Measurements from ENCODE around the gene ALPL. TPM values are rescaled to one million over a fixed set of nuclear protein-coding genes. Genes with fewer than 3 reads are reported as not detected.

ALPL gene
- total and polyA plus RNA-seq, 10 of the 15 experiments (the other 5 are each of a cell fraction or from before 2014, with no cell fraction given), result 0.07 to 0.59 (median 0.31) TPM; not detected in 2

- Histone ChIP-seq H3K4me2 (ENCODE audit: control insufficient read depth, insufficient read depth) (no peak overlapping the region), H3K27ac (ENCODE audit: control insufficient read depth, insufficient read depth) (no peak overlapping the region), H2AFZ (ENCODE audit: control insufficient read depth, low read depth, low read length) (no peak overlapping the region), H3K27me3 (replicated peaks in 1 of 2; ENCODE audit: control insufficient read depth in 2 of 2, insufficient read depth in 2 of 2, low read length in 1 of 2) (peaks cover 0 to 3% of the 10 kb centered on the region in 2 experiments; a peak in 1 of 4 replicates), H3K4me1 (ENCODE audit: control insufficient read depth, insufficient read depth, low read length) (no peaks in the 10 kb centered on the region), H3K9ac (ENCODE audit: control insufficient read depth, insufficient read depth, low read length) (no peak overlapping the region), H3K36me3 (ENCODE audit: control insufficient read depth in 2 of 2, insufficient read depth in 2 of 2, low read length in 1 of 2) (no peaks in the 10 kb centered on the region), H4K20me1 (ENCODE audit: control insufficient read depth, insufficient read depth) (no peaks in the 10 kb centered on the region), H3K4me3 (no peak overlapping the region), H3K9me3 (replicated peaks; ENCODE audit: control insufficient read depth, insufficient read depth, low read length) (no peaks in the 10 kb centered on the region), H3K79me2 (ENCODE audit: control insufficient read depth, insufficient read depth, low read length) (no peaks in the 10 kb centered on the region)
- DNase-seq (ENCODE audit: low read depth, low spot score) (no peak), FAIRE-seq (no peak), ATAC-seq (no peak)
- RAD21 ChIA-PET (ENCODE audit: unreplicated experiment), result no interaction called here
- intact Hi-C loops (cut with micrococcal nuclease; ENCODE audit: unreplicated experiment), result loop anchor here (5.0 kb wide), 1 partner anchor 75 kb away; no protein-coding TSS in a partner anchor
- 25% methylated on average over 21 of the region's 24 CpGs for WGBS (ENCODE audit: insufficient coverage, insufficient replicate concordance, low lambda C conversion rate, missing lambda C conversion rate)
- POLR2A ChIA-PET, result no interaction called here
- in situ Hi-C loops (cut with MboI), result no loop called here
- BruUV-seq (replicated peaks), result no TSS peak
- SMC1A ChIA-PET (ENCODE audit: uncharacterized antibody, unreplicated experiment), result no interaction called here
- CTCF ChIA-PET, result no interaction called here
- TF ChIP-seq ATF2 (IDR thresholded peaks at IDR 0.05; ENCODE audit: low read length) (no peak), SMC3 (IDR thresholded peaks at IDR 0.05; ENCODE audit: borderline replicate concordance, low read length) (no peak), ZBTB40 (IDR thresholded peaks at IDR 0.05; ENCODE audit: borderline replicate concordance) (no peak), SP1 (IDR thresholded peaks at IDR 0.05; ENCODE audit: low read depth, low read length) (no peak), PAX8 (IDR thresholded peaks at IDR 0.05) (no peak), RELB (IDR thresholded peaks at IDR 0.05; ENCODE audit: low read depth) (no peak), TCF3 (IDR thresholded peaks at IDR 0.05; ENCODE audit: borderline replicate concordance, insufficient read depth, low read depth, low read length) (no peak), SMARCA5 (IDR thresholded peaks at IDR 0.05) (no peak), TCF7 (IDR thresholded peaks at IDR 0.05; ENCODE audit: borderline replicate concordance) (no peak), MLLT1 (IDR thresholded peaks at IDR 0.05) (no peak), TCF12 (IDR thresholded peaks at IDR 0.05; ENCODE audit: low read depth, low read length) (no peak), ELK1 (IDR thresholded peaks at IDR 0.05; ENCODE audit: low read depth, low read length) (no peak), SUZ12 (IDR thresholded peaks at IDR 0.05; ENCODE audit: unreplicated experiment) (no peak), TBL1XR1 (IDR thresholded peaks at IDR 0.05; ENCODE audit: low read depth, low read length) (no peak)
Measured at GRCh38 chr1:21586846-21587601, 77.8 kb downstream of the ALPL start.

Measured in GM12878 (cell line).